Astrocyte (in vitro differentiated cells and primary cell): ENCODE data around the gene TMEM130.

Experiments used
- EZH2 ChIP-seq: IDR thresholded peaks from 2 replicates; pipeline ENCODE4 v1.6.1; 2012; ENCODE audit warnings: mild to moderate bottlenecking, low read length, inconsistent platforms; ENCODE audit not compliant: insufficient read depth
- TF ChIP-seq, protein P1 (sequence below): IDR thresholded peaks from 2 replicates; pipeline ENCODE4 v1.5.1; 2011; ENCODE audit warnings: low read depth, mild to moderate bottlenecking, inconsistent platforms, low read length, moderate library complexity; ENCODE audit not compliant: insufficient read depth

- TF ChIP-seq, protein P1, sequence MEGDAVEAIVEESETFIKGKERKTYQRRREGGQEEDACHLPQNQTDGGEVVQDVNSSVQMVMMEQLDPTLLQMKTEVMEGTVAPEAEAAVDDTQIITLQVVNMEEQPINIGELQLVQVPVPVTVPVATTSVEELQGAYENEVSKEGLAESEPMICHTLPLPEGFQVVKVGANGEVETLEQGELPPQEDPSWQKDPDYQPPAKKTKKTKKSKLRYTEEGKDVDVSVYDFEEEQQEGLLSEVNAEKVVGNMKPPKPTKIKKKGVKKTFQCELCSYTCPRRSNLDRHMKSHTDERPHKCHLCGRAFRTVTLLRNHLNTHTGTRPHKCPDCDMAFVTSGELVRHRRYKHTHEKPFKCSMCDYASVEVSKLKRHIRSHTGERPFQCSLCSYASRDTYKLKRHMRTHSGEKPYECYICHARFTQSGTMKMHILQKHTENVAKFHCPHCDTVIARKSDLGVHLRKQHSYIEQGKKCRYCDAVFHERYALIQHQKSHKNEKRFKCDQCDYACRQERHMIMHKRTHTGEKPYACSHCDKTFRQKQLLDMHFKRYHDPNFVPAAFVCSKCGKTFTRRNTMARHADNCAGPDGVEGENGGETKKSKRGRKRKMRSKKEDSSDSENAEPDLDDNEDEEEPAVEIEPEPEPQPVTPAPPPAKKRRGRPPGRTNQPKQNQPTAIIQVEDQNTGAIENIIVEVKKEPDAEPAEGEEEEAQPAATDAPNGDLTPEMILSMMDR = no peak
- no peak for TF ChIP-seq EZH2
Measured at GRCh38 chr7:98909487-98909886, 39.7 kb upstream of the TMEM130 start.
